Liver (tissue), 9 donors: ENCODE results near the gene PWWP2B. TPM values are rescaled to one million over a fixed set of nuclear protein-coding genes. Genes with fewer than 3 reads are reported as not detected.

Source experiments
- DNase-seq: peaks from one replicate; pipeline ENCODE4 v3.0.0-alpha.2; 2017; ENCODE audit warnings: low spot score
- H3K27ac ChIP-seq, 2 donors: one replicate each; pipeline ENCODE4 v1.7.0; 2013; ENCODE audit warnings: inconsistent platforms in 2 of 2, low read length in 2 of 2, control low read depth in 1 of 2, low read depth in 1 of 2, mild to moderate bottlenecking in 1 of 2
- H3K27me3 ChIP-seq, 4 donors: one replicate each; pipeline versions ENCODE4 v1.6.1 to v1.7.0; 2013; ENCODE audit warnings: low read length in 3 of 4, inconsistent platforms in 1 of 4, mild to moderate bottlenecking in 1 of 4, moderate library complexity in 1 of 4; ENCODE audit not compliant: control insufficient read depth in 4 of 4, insufficient read depth in 4 of 4
- H3K36me3 ChIP-seq, 4 donors: one replicate each; pipeline versions ENCODE4 v1.6.1 to v1.7.0; 2013; ENCODE audit warnings: low read length in 3 of 4, mild to moderate bottlenecking in 3 of 4, low read depth in 1 of 4, moderate library complexity in 1 of 4; ENCODE audit not compliant: control insufficient read depth in 4 of 4, insufficient read depth in 3 of 4
- H3K4me1 ChIP-seq, 4 donors: one replicate each; pipeline versions ENCODE4 v1.6.1 to v1.7.0; 2013; ENCODE audit warnings: low read length in 3 of 4, mild to moderate bottlenecking in 3 of 4, moderate library complexity in 1 of 4; ENCODE audit not compliant: control insufficient read depth in 4 of 4, insufficient read depth in 4 of 4
- H3K4me3 ChIP-seq, 3 donors: one replicate each; pipeline versions ENCODE4 v1.6.1 to v1.7.0; 2013; ENCODE audit warnings: low read length in 3 of 3, control low read depth in 1 of 3, low read depth in 1 of 3, mild to moderate bottlenecking in 1 of 3
- H3K9ac ChIP-seq, 2 donors: one replicate each; pipeline ENCODE4 v1.7.0; 2013; ENCODE audit warnings: low read length in 2 of 2, mild to moderate bottlenecking in 2 of 2, moderate library complexity in 2 of 2, control low read depth in 1 of 2, low read depth in 1 of 2
- H3K9me3 ChIP-seq, 4 donors: one replicate each; pipeline versions ENCODE4 v1.6.1 to v1.7.0; 2013; ENCODE audit warnings: low read length in 3 of 4; ENCODE audit not compliant: control insufficient read depth in 4 of 4
- EGR1 ChIP-seq, 2 donors: IDR thresholded peaks; 2 replicates each; pipeline ENCODE4 v1.6.1; 2016 to 2018; ENCODE audit warnings: antibody characterized with exemption in 2 of 2, low read depth in 2 of 2
- FOXA1 ChIP-seq: IDR thresholded peaks from 2 replicates; pipeline ENCODE4 v1.6.1; 2016; ENCODE audit warnings: antibody characterized with exemption
- GABPA ChIP-seq, 2 donors: IDR thresholded peaks in 1 of 2; conservative IDR thresholded peaks in 1 of 2; 2 replicates each; pipeline ENCODE4 v1.6.1; 2016; ENCODE audit warnings: antibody characterized with exemption in 2 of 2, mild to moderate bottlenecking in 1 of 2, moderate library complexity in 1 of 2
- HNF4A ChIP-seq, 2 donors: conservative IDR thresholded peaks; 2 replicates each; pipeline ENCODE4 v1.6.1; 2016; ENCODE audit warnings: antibody characterized with exemption in 2 of 2, mild to moderate bottlenecking in 2 of 2
- HNF4G ChIP-seq: IDR thresholded peaks from 2 replicates; pipeline ENCODE4 v1.6.1; 2016; ENCODE audit warnings: antibody characterized with exemption
- NR2F2 ChIP-seq: IDR thresholded peaks from 2 replicates; pipeline ENCODE4 v1.6.1; 2016; ENCODE audit warnings: antibody characterized with exemption
- RAD21 ChIP-seq, 2 donors: IDR thresholded peaks; 2 replicates each; pipeline ENCODE4 v1.6.1; 2016; ENCODE audit warnings: antibody characterized with exemption in 2 of 2, mild to moderate bottlenecking in 2 of 2
- RXRA ChIP-seq, 2 donors: IDR thresholded peaks; 2 replicates each; pipeline ENCODE4 v1.6.1; 2017 to 2018; ENCODE audit warnings: antibody characterized with exemption in 2 of 2, mild to moderate bottlenecking in 1 of 2
- SP1 ChIP-seq: IDR thresholded peaks from 2 replicates; pipeline ENCODE4 v1.6.1; 2018; ENCODE audit warnings: antibody characterized with exemption, mild to moderate bottlenecking
- TAF1 ChIP-seq: conservative IDR thresholded peaks from 2 replicates; pipeline ENCODE4 v1.6.1; 2016; ENCODE audit warnings: antibody characterized with exemption, mild to moderate bottlenecking
- WGBS: extraction: QIAGEN DNeasy Blood & Tissue Kit; methylation state at CpG from one replicate; pipeline ENCODE4 v1.1.7; 2013; 5-methylcytosine and 5-hydroxymethylcytosine counted together
- polyA plus RNA-seq, 2 donors: library from polyadenylated mRNA; stranded (reverse) in 1 of 2; unstranded in 1 of 2; fragments of 200-250 nt in 1 of 2; fragments of >200 nt in 1 of 2; fragmentation: Nextera tagmentation in 1 of 2; extraction: Ambion mirVana in 1 of 2; gene quantifications; one replicate each; pipeline versions ENCODE4 v1.2.1 to v1.2.3, GENCODE V29; 2013 to 2015
- total RNA-seq, 2 donors: library from RNA; depleted of rRNA; stranded (reverse); fragments of >200 nt; gene quantifications; one replicate each; pipeline ENCODE4 v1.2.3, GENCODE V29; 2014
- TF ChIP-seq, protein P1 (sequence below): IDR thresholded peaks from 2 replicates; pipeline ENCODE4 v1.6.1; 2016; ENCODE audit warnings: antibody characterized with exemption
- TF ChIP-seq, protein P2 (sequence below): fragments of 150-350 bp; IDR thresholded peaks from 2 replicates; pipeline ENCODE4 v1.5.1; 2017; ENCODE audit warnings: improper control_type of control experiment, low read depth, low read length; ENCODE audit not compliant: missing input control
- TF ChIP-seq, protein P3 (sequence below): IDR thresholded peaks from 2 replicates; pipeline ENCODE4 v1.6.1; 2016; ENCODE audit warnings: antibody characterized with exemption
- TF ChIP-seq, protein P4 (sequence below): IDR thresholded peaks from 2 replicates; pipeline ENCODE4 v1.6.1; 2016; ENCODE audit warnings: antibody characterized with exemption
- TF ChIP-seq, protein P5 (sequence below): IDR thresholded peaks from 2 replicates; pipeline ENCODE4 v1.6.1; 2016; ENCODE audit warnings: antibody characterized with exemption, mild to moderate bottlenecking
- donor health status: healthy.
- donor health status: healthy.
- donor health status: healthy.
- donor health status: healthy.
- donor health status: healthy.

PWWP2B gene
- total and polyA plus RNA-seq, 4 donors, result 0.75 to 4.2 (median 3.6) TPM

DNA sequence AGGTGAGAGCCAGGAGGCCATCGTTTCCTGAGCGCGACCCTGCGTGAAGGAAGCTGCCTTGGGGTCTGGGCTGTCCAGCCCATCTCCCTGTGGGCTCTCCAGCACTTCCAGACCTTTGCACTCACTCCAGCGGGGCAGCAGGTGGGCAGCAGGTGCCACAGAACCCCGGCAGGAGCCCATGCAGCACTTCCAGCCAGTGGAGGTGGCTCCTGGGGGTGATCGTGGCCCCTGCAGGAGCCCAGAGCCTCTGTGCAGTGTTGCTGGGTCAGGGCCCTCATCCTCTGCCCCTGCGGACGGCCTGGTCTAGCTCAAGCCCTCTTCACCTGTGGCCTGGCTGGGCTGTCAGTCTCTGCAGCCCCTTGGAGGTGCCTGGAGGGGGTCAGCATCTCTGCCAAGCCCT, 59.9 kb downstream of the PWWP2B start:
- H3K9me3 ChIP-seq, result no peaks in the 10 kb centered on the region
- H3K27me3 ChIP-seq, result no peaks in the 10 kb centered on the region
- WGBS, result 86% methylated on average over 9 of the region's 9 CpGs
- no peak overlapping the region for H3K4me3 ChIP-seq
- DNase-seq, result no peak
- no peak overlapping the region for H3K9ac ChIP-seq
- TF ChIP-seq FOXA1 (no peak), RXRA (IDR thresholded peaks at IDR 0.05) (no peak), TAF1 (no peak), SP1 (no peak)
- TF ChIP-seq, protein P1, sequence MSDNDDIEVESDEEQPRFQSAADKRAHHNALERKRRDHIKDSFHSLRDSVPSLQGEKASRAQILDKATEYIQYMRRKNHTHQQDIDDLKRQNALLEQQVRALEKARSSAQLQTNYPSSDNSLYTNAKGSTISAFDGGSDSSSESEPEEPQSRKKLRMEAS, result no peak
- TF ChIP-seq, protein P2, sequence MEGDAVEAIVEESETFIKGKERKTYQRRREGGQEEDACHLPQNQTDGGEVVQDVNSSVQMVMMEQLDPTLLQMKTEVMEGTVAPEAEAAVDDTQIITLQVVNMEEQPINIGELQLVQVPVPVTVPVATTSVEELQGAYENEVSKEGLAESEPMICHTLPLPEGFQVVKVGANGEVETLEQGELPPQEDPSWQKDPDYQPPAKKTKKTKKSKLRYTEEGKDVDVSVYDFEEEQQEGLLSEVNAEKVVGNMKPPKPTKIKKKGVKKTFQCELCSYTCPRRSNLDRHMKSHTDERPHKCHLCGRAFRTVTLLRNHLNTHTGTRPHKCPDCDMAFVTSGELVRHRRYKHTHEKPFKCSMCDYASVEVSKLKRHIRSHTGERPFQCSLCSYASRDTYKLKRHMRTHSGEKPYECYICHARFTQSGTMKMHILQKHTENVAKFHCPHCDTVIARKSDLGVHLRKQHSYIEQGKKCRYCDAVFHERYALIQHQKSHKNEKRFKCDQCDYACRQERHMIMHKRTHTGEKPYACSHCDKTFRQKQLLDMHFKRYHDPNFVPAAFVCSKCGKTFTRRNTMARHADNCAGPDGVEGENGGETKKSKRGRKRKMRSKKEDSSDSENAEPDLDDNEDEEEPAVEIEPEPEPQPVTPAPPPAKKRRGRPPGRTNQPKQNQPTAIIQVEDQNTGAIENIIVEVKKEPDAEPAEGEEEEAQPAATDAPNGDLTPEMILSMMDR, result no peak
- TF ChIP-seq, protein P3, sequence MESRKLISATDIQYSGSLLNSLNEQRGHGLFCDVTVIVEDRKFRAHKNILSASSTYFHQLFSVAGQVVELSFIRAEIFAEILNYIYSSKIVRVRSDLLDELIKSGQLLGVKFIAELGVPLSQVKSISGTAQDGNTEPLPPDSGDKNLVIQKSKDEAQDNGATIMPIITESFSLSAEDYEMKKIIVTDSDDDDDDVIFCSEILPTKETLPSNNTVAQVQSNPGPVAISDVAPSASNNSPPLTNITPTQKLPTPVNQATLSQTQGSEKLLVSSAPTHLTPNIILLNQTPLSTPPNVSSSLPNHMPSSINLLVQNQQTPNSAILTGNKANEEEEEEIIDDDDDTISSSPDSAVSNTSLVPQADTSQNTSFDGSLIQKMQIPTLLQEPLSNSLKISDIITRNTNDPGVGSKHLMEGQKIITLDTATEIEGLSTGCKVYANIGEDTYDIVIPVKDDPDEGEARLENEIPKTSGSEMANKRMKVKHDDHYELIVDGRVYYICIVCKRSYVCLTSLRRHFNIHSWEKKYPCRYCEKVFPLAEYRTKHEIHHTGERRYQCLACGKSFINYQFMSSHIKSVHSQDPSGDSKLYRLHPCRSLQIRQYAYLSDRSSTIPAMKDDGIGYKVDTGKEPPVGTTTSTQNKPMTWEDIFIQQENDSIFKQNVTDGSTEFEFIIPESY, result no peak
- H3K27ac ChIP-seq, result no peak overlapping the region
- no peaks in the 10 kb centered on the region for H3K36me3 ChIP-seq
- H3K4me1 ChIP-seq, result peaks cover 11 to 36% (median 22%) of the 10 kb centered on the region in 4 donors

DNA sequence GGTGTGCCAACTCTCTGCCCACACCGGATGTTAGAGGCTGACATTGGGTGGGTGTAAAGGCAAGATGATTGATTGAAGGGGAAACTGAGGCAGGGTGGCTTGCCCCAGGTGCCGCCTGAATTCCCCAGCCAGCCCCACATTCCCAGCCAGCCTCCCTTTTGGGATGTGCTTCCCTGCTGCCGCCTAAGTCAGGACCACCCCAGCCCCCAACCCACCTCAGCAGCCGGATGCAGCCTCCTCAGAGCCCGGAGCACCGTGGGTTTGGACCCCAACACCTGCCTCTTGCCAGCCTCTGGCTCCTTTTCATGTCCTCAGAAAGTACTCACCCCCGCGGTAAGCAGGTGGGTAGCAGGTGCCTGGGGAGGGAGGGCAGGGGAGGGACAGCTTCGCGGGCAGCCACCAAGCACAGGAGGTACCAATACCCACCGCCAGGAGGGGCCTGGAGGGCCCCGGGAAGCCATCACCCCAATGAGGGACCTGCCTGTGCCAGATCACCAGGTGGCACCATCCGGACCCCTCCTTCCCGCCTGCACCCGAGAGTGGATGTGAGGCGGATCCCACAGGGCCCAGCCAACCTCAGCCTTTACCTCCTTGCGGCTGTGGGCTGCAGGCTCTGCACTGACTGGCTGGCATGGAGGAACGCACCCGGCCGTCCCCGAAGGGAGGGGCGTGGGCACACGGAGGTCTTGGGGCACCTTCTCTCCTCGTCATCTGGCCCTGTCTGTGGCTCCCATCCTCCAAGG, 60.5 kb downstream of the PWWP2B start:
- H3K36me3 ChIP-seq, result no peaks in the 10 kb centered on the region
- DNase-seq, result no peak
- WGBS, result 73% methylated on average over 24 of the region's 24 CpGs
- H3K9ac ChIP-seq, result no peak overlapping the region
- peaks cover 11 to 31% (median 20%) of the 10 kb centered on the region in 4 donors for H3K4me1 ChIP-seq
- TF ChIP-seq, protein P4, sequence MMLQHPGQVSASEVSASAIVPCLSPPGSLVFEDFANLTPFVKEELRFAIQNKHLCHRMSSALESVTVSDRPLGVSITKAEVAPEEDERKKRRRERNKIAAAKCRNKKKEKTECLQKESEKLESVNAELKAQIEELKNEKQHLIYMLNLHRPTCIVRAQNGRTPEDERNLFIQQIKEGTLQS, result no peak
- TF ChIP-seq GABPA (IDR thresholded peaks at IDR 0.05 in 1 of 2, conservative IDR thresholded peaks at IDR 0.05 in 1 of 2), result no peak
- no peak for TF ChIP-seq EGR1 (IDR thresholded peaks at IDR 0.05; ENCODE audit: low read depth in 2 of 2)
- TF ChIP-seq NR2F2, result no peak
- TF ChIP-seq, protein P2, result no peak
- TF ChIP-seq, protein P5, sequence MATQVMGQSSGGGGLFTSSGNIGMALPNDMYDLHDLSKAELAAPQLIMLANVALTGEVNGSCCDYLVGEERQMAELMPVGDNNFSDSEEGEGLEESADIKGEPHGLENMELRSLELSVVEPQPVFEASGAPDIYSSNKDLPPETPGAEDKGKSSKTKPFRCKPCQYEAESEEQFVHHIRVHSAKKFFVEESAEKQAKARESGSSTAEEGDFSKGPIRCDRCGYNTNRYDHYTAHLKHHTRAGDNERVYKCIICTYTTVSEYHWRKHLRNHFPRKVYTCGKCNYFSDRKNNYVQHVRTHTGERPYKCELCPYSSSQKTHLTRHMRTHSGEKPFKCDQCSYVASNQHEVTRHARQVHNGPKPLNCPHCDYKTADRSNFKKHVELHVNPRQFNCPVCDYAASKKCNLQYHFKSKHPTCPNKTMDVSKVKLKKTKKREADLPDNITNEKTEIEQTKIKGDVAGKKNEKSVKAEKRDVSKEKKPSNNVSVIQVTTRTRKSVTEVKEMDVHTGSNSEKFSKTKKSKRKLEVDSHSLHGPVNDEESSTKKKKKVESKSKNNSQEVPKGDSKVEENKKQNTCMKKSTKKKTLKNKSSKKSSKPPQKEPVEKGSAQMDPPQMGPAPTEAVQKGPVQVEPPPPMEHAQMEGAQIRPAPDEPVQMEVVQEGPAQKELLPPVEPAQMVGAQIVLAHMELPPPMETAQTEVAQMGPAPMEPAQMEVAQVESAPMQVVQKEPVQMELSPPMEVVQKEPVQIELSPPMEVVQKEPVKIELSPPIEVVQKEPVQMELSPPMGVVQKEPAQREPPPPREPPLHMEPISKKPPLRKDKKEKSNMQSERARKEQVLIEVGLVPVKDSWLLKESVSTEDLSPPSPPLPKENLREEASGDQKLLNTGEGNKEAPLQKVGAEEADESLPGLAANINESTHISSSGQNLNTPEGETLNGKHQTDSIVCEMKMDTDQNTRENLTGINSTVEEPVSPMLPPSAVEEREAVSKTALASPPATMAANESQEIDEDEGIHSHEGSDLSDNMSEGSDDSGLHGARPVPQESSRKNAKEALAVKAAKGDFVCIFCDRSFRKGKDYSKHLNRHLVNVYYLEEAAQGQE, result no peak
- TF ChIP-seq, protein P1, result no peak
- no peak for TF ChIP-seq HNF4A (conservative IDR thresholded peaks at IDR 0.05)
- no peak for TF ChIP-seq HNF4G
- TF ChIP-seq TAF1, result no peak
- no peak for TF ChIP-seq RAD21 (IDR thresholded peaks at IDR 0.05)
- no peak for TF ChIP-seq FOXA1
- H3K9me3 ChIP-seq, result no peaks in the 10 kb centered on the region
- no peak overlapping the region for H3K4me3 ChIP-seq
- no peaks in the 10 kb centered on the region for H3K27me3 ChIP-seq
- H3K27ac ChIP-seq, result no peak overlapping the region
